Stimulated activated CD8-positive, alpha-beta memory T cell treated with anti-CD3 and anti-CD28 coated beads, Interleukin-12 subunit alpha, Interleukin-12 subunit beta, amount 100 ng/mL, for 4 hours (primary cell): ENCODE measurements around the gene STT3B.
A peak's percentile ranks its signal among the peaks of the same experiment; 100 is the strongest.
"Not testable (repeated sequence)": the region's sequence is repeated elsewhere in the genome, so short reads cannot be mapped to it uniquely, and the experiment has no call there.

Experiments used
- DNase-seq: peaks from one replicate; pipeline ENCODE4 v3.0.0-alpha.2; 2020; ENCODE audit warnings: low read depth

STT3B gene

DNA sequence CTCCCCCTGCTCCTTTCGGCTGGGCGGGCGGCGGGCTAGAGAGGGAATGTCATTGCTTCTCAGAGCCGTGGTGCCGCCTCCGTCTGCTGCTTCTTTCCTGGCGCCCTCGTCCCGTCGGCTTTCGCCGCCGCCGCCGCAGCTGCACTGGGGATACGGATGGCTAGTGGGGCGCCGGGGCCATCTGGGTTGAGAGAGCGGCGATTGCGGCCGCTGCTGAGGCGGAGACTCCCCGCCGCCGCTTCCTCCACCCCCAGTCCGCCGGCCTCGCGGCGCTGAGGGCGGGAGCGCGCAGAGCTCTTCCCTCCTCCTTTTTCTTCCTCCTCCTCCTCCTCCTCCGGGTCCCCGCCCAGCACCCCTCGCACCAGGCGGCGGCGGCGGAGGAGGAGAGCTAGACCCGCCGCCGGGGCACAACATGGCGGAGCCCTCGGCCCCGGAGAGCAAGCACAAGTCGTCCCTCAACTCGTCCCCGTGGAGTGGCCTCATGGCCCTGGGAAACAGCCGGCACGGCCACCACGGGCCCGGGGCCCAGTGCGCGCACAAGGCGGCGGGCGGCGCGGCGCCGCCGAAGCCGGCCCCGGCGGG, at the start of gene STT3B:
Gene STT3B (plus strand): TSS at position 339 of the 582 bp plus-strand sequence. CDS start 74 bp downstream, at position 413.
- DNase-seq, result peak; percentile 76

DNA sequence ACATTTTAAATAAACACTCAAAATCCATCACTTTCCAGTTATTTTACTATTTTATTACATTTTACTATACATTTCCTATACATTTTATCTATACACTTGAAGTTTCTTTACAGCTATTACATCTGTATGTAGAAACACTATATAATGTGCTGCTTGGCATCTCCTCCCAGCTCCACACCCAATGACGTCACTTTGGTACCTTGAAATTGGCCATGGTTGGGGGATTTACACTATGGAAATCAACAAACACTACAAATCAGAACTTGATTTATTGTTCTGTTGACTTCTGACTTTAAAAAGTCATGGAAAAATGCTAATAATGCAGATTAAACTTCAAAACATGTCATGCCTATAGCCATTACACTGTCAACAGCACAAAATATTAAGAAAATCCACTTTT, 48.9 kb upstream of the STT3B start:
- no peak for DNase-seq

DNA sequence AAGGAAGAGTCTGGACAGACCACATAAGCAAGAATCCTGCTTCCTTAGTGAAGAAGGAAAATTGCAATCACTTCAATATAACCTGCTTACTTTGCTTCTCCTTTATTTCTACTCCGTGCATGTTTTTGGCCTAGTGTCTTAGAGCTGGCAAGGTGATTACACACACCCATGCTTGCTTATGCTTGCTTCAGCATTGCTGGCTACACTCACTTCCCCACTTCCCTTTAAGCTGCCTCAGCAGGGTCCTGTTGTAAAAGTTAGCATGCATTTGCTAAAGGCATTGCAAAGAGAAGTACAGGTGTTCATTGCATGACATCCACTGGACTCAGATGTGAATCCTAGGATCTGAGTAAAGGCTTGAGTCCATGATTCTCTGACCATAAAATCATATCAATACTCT, 47.5 kb upstream of the STT3B start:
- no peak for DNase-seq

GRCh38 chr3:31486865-31487533, 45.7 kb upstream of the STT3B start:
- no peak for DNase-seq

DNA sequence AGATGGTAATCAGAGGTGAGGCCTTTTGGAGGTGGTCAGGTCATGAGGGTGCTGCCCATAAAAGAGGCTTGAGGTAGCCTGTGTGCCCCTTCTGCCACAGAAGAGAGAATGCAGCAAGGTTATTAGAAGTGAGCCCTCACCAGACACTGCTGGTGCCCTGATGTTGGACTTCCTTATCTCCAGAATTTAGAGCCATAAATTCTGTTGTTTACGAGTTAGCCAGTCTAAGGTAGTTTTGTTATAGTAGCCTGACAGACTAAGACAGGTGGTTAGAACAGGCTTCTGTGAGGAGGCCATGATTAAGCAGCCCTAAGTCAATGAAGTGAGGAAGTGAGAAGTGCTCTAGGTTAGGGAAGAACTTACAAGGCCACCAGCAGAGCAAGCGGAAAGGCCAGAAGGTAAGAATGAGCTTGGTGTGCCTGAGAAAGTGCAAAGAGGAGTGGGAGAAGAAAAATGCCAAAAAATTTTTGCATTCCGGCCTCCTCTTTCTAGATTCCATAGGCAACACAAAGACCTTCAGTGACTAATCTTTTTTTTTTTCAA, 44.2 kb upstream of the STT3B start:
- no peak for DNase-seq

DNA sequence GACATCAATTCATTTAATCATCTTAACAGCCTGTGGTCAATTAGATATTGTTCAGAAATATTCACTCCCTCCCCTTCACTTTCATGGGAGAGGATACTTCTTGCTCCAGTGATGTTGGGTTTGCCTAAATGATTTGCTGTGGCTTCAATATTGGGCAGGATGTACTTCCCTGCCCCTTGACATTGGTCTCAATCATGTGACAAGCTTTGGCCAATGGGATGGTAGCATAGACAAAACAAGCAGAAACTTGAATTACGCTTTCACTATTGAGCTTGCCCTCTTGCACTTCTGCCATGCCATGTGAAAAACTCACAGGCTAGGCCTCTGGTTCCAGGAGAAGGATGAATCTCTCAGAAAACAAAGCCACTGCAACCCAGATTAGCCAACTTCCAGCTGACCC, 42.2 kb upstream of the STT3B start:
- DNase-seq, result no peak

DNA sequence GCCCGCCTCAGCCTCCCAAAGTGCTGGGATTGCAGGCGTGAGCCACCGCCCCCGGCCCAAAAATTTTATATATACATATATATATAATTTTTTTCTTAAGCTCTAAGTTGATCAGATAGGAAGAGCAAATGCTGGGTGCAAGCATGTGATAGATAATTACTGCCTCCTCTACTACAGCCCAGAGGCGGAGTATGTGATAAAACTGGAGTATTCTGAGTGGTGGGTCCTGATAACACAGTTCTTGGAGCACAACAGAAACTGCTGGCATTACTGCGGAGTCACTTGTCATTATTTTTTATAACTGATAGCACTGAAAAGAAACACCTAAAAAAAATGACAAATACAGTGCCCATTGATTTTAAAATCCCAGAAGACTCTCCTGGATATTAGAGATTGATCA, 41.1 kb upstream of the STT3B start:
- no peak for DNase-seq

DNA sequence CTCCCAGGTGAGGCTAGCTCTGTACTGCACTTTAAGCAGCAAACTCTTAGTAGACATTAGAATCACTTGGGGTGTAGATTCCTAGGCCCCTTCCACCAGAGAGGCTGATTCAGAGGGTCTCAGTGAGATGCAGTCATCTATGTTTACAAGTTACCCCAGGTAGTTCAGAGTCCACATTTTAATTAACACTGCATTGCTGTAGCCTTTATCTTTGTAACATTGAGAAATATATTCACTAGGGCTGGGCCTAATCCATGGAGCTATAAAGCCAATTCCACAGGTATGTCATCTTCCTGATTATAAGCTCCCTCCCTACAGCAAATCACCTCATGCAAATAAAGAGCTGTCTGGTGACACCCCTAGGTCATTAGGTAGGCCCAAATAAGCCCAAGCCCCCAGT, 39.6 kb upstream of the STT3B start:
- DNase-seq, result no peak

GRCh38 chr3:31495971-31496665, 36.6 kb upstream of the STT3B start:
- no peak for DNase-seq

DNA sequence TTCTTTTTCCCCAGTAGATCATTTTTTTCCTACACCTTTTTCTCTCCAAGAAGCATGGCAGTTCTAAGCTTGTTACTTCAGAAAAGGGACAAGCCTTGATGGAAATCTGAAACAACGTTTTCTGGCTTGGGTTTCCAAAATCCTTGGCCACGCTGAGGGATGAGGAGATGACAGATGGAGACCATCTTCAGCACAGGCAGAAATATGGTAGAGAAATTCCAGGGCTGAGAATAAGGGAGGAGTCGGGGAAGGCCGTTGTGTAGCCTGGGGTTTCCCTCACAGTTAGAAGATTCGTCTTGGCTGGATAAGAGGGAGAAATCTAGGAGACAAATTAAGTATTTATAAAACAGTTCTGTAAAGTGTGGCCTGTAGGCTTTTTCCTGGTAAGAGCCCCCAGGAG, 33.9 kb upstream of the STT3B start:
- DNase-seq, result no peak

- no peak for DNase-seq
Measured at GRCh38 chr3:31499281-31499680, 33.4 kb upstream of the STT3B start.

DNA sequence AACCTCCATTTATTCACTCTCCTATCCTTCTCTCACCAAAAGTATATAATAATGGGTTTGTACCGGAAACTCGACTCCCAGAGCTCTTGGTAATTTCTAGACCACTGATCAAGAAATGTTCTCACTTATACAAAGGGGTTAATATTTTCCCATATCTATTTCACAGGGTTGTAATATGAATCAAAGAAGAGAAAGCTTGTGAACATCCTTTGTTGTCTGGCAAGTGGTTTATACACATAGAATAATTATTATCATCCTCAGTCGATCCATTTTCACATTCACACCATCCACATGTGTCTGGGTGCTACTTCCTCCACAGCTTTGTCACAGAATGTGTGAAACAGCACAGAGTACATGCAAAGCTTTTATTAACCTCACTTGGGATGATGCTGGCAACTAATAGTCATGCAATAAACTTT, 29.9 kb upstream of the STT3B start:
- no peak for DNase-seq

GRCh38 chr3:31503456-31503855, 29.3 kb upstream of the STT3B start:
- DNase-seq, result no peak

DNA sequence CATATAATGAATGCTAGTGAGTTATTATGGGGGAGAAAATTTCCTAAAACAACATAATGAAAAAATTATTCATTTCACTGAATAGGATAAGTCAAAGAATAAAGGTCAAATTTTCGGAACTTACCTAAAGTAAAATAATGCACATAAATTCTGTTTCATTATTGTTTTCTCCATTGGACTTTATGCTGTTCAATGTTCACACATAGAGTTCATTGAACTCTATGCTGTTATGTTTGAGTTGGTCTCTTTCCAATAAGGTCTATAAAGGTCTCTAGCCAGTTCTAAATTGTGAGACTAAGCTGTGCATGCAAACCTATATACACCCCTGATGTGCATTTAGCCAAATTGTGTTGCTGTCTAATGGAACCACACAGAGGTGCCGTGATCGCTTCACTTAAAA, 28.5 kb upstream of the STT3B start:
- DNase-seq, result no peak

DNA sequence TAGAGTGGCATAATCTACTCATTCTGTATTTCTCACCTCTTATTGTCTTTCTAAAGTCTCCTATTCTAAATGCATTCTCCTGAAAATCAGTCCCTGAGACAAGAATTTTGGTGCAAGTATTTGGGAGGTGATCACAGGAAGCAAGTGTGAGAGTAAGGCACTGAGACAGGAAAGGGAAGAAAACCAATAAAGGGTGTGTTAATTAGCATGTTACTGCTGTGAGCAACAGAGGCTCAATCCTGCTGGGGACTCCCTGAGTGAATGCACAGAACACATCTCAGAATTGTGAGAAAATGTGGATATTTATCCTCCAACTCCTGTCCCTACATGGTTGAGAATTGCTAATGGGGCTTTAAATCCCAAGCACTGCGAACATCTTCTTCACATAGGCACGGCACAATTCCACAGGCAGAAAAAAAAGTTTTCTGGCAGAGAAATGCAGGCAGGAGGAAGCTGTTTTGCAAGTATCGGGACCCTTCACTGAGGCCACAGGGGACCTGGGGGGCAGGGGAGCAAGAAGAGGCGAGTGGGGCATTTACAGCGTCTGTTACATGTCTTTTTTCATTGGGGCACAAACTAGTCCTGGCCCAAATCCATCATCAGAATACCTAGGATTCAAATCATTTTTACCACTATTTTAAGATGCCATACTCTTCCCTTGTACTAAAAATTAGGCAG, 27.2 kb upstream of the STT3B start:
- DNase-seq, result no peak

DNA sequence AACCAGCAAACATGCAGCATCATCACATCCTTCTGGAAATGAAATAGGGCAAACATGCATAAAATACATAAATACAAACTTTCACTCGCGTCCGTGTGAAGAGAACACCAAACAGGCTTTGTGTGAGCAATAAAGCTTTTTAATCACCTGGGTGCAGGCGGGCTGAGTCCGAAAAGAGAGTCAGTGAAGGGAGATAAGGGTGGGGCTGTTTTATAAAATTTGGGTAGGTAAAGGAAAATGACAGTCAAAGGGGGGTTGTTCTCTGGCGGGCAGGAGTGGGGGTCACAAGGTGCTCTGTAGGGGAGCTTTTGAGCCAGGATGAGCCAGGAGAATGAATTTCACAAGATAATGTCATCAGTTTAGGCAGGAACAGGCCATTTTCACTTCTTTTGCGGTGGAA, 26.2 kb upstream of the STT3B start:
- DNase-seq, result not testable (repeated sequence)

GRCh38 chr3:31508452-31509146, 24.1 kb upstream of the STT3B start:
- no peak for DNase-seq

- DNase-seq, result no peak
Measured at GRCh38 chr3:31509147-31509728, 23.5 kb upstream of the STT3B start.

- no peak for DNase-seq
Measured at GRCh38 chr3:31514570-31514969, 18.2 kb upstream of the STT3B start.

DNA sequence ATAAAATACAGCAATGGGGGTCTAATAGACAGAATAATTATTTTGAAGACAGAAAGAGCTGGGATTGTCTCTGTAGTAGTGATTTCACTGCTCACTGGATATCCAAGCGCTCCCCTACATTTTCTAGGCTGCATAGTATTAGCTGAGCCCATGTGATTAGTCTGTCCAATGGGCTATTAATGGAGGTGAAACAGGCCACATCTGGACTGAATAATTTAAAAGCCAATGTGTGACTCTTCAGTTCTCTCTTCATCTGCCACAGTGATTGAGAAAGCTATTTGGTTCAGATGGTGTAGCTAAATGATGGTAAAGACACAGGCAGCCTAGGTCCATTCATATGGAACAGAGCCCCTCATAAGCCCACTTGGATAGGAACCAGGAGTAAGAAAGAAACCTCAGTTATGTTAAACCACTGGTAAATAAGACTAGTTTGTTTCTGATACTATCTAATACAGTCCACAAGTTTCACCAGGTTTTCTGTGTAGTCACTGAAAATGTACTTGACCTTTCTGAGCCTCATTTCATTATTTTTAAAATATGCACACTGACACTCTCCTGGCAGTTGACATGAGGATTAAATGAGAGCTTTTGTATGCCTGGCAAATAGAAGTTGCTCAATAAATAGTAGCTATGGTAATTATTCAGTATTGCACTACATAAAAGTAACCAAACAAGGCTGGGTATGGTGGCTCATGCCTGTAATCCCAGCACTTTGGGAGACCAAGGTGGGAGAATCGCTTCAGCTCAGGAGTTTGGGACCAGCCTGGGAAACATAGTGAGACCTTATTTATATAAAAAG, 17.0 kb upstream of the STT3B start:
- DNase-seq, result no peak

- no peak for DNase-seq
Measured at GRCh38 chr3:31516757-31517156, 16.0 kb upstream of the STT3B start.
